Measurements from ENCODE around the gene PTPRM. TPM values are rescaled to one million over a fixed set of nuclear protein-coding genes. Genes with fewer than 3 reads are reported as not detected.
"Not testable (repeated sequence)": the region's sequence is repeated elsewhere in the genome, so short reads cannot be mapped to it uniquely, and the experiment has no call there.

PTPRM gene
- total RNA-seq, 1 donor from 2014 or later = 71.3 TPM

- no peaks in the 10 kb centered on the region for H3K36me3 Mint-ChIP-seq
- no peak for DNase-seq (ENCODE audit: low spot score in 2 of 2, unreplicated experiment in 2 of 2)
- H3K9me3 Mint-ChIP-seq = peaks cover 4% of the 10 kb centered on the region
- TF ChIP-seq CTCF (IDR thresholded peaks at IDR 0.05; ENCODE audit: unreplicated experiment) = no peak
- H3K4me1 Mint-ChIP-seq = no peaks in the 10 kb centered on the region
- peaks cover 5% of the 10 kb centered on the region for H3K27me3 Mint-ChIP-seq (ENCODE audit: low read depth)
- H3K4me3 Mint-ChIP-seq = no peak overlapping the region
- no peak overlapping the region for H3K27ac Mint-ChIP-seq
These were observed 868.3 kb downstream of the PTPRM start for GRCh38 chr18:8435376-8435775.

GRCh38 chr18:8439055-8439454 is 871.9 kb downstream of the PTPRM start:
- Mint-ChIP-seq H3K4me1 (no peaks in the 10 kb centered on the region), H3K9me3 (peaks cover 4% of the 10 kb centered on the region), H3K4me3 (no peak overlapping the region), H3K36me3 (no peaks in the 10 kb centered on the region), H3K27me3 (ENCODE audit: low read depth) (peaks cover 5% of the 10 kb centered on the region), H3K27ac (no peak overlapping the region)
- no peak for TF ChIP-seq CTCF (IDR thresholded peaks at IDR 0.05; ENCODE audit: unreplicated experiment)
- no peak for DNase-seq (ENCODE audit: low spot score in 2 of 2, unreplicated experiment in 2 of 2)

DNA sequence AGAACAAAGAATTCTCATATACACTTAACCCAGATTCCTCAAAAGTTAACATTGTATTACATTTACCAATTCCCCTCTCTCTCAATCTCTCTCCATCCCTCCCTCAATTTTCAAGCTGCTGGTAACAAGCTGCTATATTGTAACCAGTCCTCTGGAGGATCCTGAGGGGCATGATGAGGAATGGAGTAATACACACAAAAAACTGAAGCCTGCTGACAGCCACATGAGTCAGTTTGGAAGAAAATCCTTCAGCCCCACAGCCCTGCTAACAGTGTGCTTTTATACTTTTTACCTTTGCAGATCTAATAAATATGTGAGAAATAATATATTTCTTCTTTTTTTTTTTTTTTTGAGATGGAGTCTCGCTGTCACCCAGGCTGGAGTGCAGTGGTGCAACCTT is 876.4 kb downstream of the PTPRM start:
- no peaks in the 10 kb centered on the region for H3K4me1 Mint-ChIP-seq
- H3K27ac Mint-ChIP-seq = no peak overlapping the region
- H3K27me3 Mint-ChIP-seq (ENCODE audit: low read depth) = peaks cover 4% of the 10 kb centered on the region
- peaks cover 7% of the 10 kb centered on the region for H3K9me3 Mint-ChIP-seq
- H3K4me3 Mint-ChIP-seq = no peak overlapping the region
- DNase-seq (ENCODE audit: low spot score in 2 of 2, unreplicated experiment in 2 of 2) = no peak
- H3K36me3 Mint-ChIP-seq = no peaks in the 10 kb centered on the region
- TF ChIP-seq CTCF (IDR thresholded peaks at IDR 0.05; ENCODE audit: unreplicated experiment) = no peak

DNA sequence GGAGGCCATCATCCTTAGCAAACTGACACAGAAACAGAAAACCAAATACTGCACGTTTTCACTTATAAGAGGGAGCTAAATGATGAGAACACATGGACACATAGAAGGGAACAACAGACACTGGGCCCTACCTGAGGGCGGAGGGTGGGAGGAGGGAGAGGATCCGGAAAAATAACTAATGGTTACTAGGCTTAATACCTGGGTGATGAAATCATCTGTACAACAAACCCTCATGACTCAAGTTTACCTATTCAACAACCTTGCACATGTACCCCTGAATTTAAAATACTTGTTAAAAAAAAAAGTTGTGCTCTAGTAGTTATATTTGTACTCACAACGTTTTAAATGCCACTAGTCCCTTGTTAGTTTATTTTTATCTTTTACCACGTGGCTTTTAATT is 879.8 kb downstream of the PTPRM start:
- H3K27ac Mint-ChIP-seq; H3K4me1 Mint-ChIP-seq; H3K4me3 Mint-ChIP-seq; H3K9me3 Mint-ChIP-seq; H3K36me3 Mint-ChIP-seq; H3K27me3 Mint-ChIP-seq (ENCODE audit: low read depth); DNase-seq (ENCODE audit: low spot score in 2 of 2, unreplicated experiment in 2 of 2): not testable (repeated sequence)

GRCh38 chr18:8448130-8448529 is 881.0 kb downstream of the PTPRM start:
- H3K27ac Mint-ChIP-seq = no peak overlapping the region
- no peak for TF ChIP-seq CTCF (IDR thresholded peaks at IDR 0.05; ENCODE audit: unreplicated experiment)
- no peaks in the 10 kb centered on the region for H3K36me3 Mint-ChIP-seq
- H3K4me3 Mint-ChIP-seq = no peak overlapping the region
- peaks cover 8% of the 10 kb centered on the region for H3K27me3 Mint-ChIP-seq (ENCODE audit: low read depth)
- no peaks in the 10 kb centered on the region for H3K4me1 Mint-ChIP-seq
- H3K9me3 Mint-ChIP-seq = peaks cover 8% of the 10 kb centered on the region
- no peak for DNase-seq (ENCODE audit: low spot score in 2 of 2, unreplicated experiment in 2 of 2)

GRCh38 chr18:8450013-8450412 is 882.9 kb downstream of the PTPRM start:
- Mint-ChIP-seq H3K4me1 (no peaks in the 10 kb centered on the region), H3K4me3 (no peak overlapping the region), H3K27ac (no peak overlapping the region), H3K27me3 (ENCODE audit: low read depth) (peaks cover 8% of the 10 kb centered on the region), H3K9me3 (peaks cover 8% of the 10 kb centered on the region), H3K36me3 (no peaks in the 10 kb centered on the region)
- DNase-seq (ENCODE audit: low spot score in 2 of 2, unreplicated experiment in 2 of 2) = no peak
- TF ChIP-seq CTCF (IDR thresholded peaks at IDR 0.05; ENCODE audit: unreplicated experiment) = peak; percentile 66
